ENCODE data around the gene DNAH14. TPM values are rescaled to one million over a fixed set of nuclear protein-coding genes. Genes with fewer than 3 reads are reported as not detected.

DNAH14 gene
- total RNA-seq, 1 experiment from 2014 or later: 39.7 TPM

DNA sequence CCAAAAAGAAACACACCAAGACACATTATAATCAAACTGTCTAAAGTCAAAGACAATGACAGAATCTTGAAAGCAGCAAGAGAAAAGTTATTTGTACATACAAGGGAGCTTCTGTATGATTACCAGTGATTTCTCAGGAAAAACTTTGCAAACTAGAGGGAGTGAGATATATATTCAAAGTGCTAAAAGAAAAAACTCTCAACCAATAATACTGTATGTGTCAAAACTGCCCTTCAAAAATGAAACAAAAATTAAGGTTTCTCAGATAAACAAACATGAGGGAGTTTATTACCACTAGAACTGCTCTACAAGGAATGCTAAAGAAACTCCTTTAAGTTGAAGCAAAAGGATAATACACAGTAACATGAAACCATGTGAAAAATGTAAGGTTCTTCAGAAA lies 418.9 kb downstream of the DNAH14 start:
- H3K4me1 Mint-ChIP-seq: 0 out of 4 replicates have a peak, but pooled peaks cover 0 to 2% of the 10 kb centered on the region in 2 experiments

More for the DNA sequence above, 418.9 kb downstream of the DNAH14 start:
- Histone ChIP-seq H3K4me2 (ENCODE audit: insufficient read depth, insufficient read length, low read length) (no peak overlapping the region), H3K14ac (ENCODE audit: insufficient read depth, low read length) (no peak overlapping the region), H4K8ac (replicated peaks; ENCODE audit: insufficient read length, low read depth, low read length) (no peak overlapping the region), H2AFZ (ENCODE audit: low read length) (no peak overlapping the region), H2AK5ac (ENCODE audit: insufficient read length, low read length) (no peak overlapping the region), H3K23me2 (ENCODE audit: insufficient read length, low read depth, low read length, poor library complexity, severe bottlenecking) (no peaks in the 10 kb centered on the region), H3K79me1 (ENCODE audit: insufficient read depth, low read depth, low read length, poor library complexity, severe bottlenecking) (no peaks in the 10 kb centered on the region), H3K23ac (ENCODE audit: insufficient read length, low read depth, low read length) (no peak overlapping the region), H2BK120ac (ENCODE audit: low read depth, low read length, poor library complexity, severe bottlenecking) (no peak overlapping the region), H3K4me1 (ENCODE audit: insufficient read depth, low read length) (no peaks in the 10 kb centered on the region), H3K27ac (ENCODE audit: insufficient read length, low read depth, low read length) (no peak overlapping the region), H3K79me2 (ENCODE audit: insufficient read depth, low read length) (no peaks in the 10 kb centered on the region), H3K9ac (ENCODE audit: extremely low read depth, insufficient read length, low read length) (no peak overlapping the region), H2BK15ac (ENCODE audit: low read depth, low read length) (no peak overlapping the region), H3K56ac (ENCODE audit: insufficient read length, low read depth, low read length) (no peak overlapping the region), H2BK20ac (ENCODE audit: low read depth, low read length, poor library complexity, severe bottlenecking) (no peak overlapping the region), H3K9me3 (ENCODE audit: control insufficient read depth, low read depth, low read length) (no peaks in the 10 kb centered on the region), H4K91ac (ENCODE audit: insufficient read length, low read depth, low read length) (no peak overlapping the region), H4K20me1 (ENCODE audit: control insufficient read depth, insufficient read depth, insufficient read length) (no peaks in the 10 kb centered on the region), H3T11ph (ENCODE audit: low read length) (no peak overlapping the region), H2BK5ac (ENCODE audit: insufficient read length, low read length) (no peak overlapping the region), H3K27me3 (ENCODE audit: insufficient read depth, low read length) (no peaks in the 10 kb centered on the region), H3K4ac (ENCODE audit: low read depth, low read length) (no peak overlapping the region), H2BK12ac (ENCODE audit: insufficient read length, low read depth, low read length) (no peak overlapping the region), H3K18ac (ENCODE audit: insufficient read length, low read depth, low read length) (no peak overlapping the region), H4K5ac (ENCODE audit: insufficient read length, low read depth, low read length) (no peak overlapping the region)
- H3K36me3 Mint-ChIP-seq (ENCODE audit: insufficient read depth in 1 of 3, low read depth in 3 of 3): no peaks in the 10 kb centered on the region
- TF ChIP-seq, protein P1, sequence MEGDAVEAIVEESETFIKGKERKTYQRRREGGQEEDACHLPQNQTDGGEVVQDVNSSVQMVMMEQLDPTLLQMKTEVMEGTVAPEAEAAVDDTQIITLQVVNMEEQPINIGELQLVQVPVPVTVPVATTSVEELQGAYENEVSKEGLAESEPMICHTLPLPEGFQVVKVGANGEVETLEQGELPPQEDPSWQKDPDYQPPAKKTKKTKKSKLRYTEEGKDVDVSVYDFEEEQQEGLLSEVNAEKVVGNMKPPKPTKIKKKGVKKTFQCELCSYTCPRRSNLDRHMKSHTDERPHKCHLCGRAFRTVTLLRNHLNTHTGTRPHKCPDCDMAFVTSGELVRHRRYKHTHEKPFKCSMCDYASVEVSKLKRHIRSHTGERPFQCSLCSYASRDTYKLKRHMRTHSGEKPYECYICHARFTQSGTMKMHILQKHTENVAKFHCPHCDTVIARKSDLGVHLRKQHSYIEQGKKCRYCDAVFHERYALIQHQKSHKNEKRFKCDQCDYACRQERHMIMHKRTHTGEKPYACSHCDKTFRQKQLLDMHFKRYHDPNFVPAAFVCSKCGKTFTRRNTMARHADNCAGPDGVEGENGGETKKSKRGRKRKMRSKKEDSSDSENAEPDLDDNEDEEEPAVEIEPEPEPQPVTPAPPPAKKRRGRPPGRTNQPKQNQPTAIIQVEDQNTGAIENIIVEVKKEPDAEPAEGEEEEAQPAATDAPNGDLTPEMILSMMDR (conservative IDR thresholded peaks at IDR 0.05): no peak
- no peaks in the 10 kb centered on the region for H3K9me3 Mint-ChIP-seq
- peaks cover 1% of the 10 kb centered on the region; the same call in 1 of the 2 replicates for H3K27me3 Mint-ChIP-seq (ENCODE audit: low read depth)
- H3K27ac Mint-ChIP-seq: no peak overlapping the region
- no peak for DNase-seq
- H3K4me3 Mint-ChIP-seq: no peak overlapping the region
